PC-3 (cell line): ENCODE measurements around the gene TANC1. TPM values are rescaled to one million over a fixed set of nuclear protein-coding genes. Genes with fewer than 3 reads are reported as not detected.

Experiments used
- ATAC-seq: fragments of 200-7000 bp; cut with Tn5 transposase; 2 replicates; pipeline ENCODE4 v1.9.1; 2020; ENCODE audit warnings: mild to moderate bottlenecking, moderate library complexity
- BruUV-seq: library from RNA; stranded (reverse); fragments of 400-500 nt; replicated peaks from 2 replicates; lab custom pipeline; 2021; lab: Mats Ljungman, UMichigan
- CTCF ChIA-PET: fragments of 300-600 bp; sonication (Branson Sonifier 250); formaldehyde crosslinking; loops from one replicate; lab custom pipeline; 2022; ENCODE audit warnings: antibody characterized with exemption; lab: Charles Lee
- POLR2A ChIA-PET: fragments of 300-600 bp; sonication (Branson Sonifier 250); formaldehyde crosslinking; loops from one replicate; lab custom pipeline; 2022; ENCODE audit warnings: antibody characterized with exemption; ENCODE audit not compliant: unreplicated experiment; lab: Charles Lee
- DNase-seq: peaks from one replicate; pipeline ENCODE4 v3.0.0-alpha.2; 2015
- H2AFZ ChIP-seq: fragments of 300-600 bp; sonication (generic); 2 replicates; pipeline ENCODE4 v1.6.0; 2016; ENCODE audit warnings: antibody characterized with exemption, low read length
- H3F3A ChIP-seq: fragments of 300-600 bp; sonication (generic); one replicate; pipeline ENCODE4 v1.6.0; 2017; ENCODE audit warnings: antibody characterized with exemption, low read length, control low read depth, mild to moderate bottlenecking; ENCODE audit not compliant: unreplicated experiment
- H3K27ac ChIP-seq: fragments of 300-600 bp; sonication (generic); 2 replicates; pipeline ENCODE4 v1.5.1; 2016; ENCODE audit warnings: mild to moderate bottlenecking, low read length
- H3K27me3 ChIP-seq: fragments of 300-600 bp; sonication (generic); 2 replicates; pipeline ENCODE4 v1.6.1; 2016; ENCODE audit warnings: low read length, mixed read lengths
- H3K36me3 ChIP-seq: fragments of 300-600 bp; sonication (generic); 2 replicates; pipeline ENCODE4 v1.6.1; 2016; ENCODE audit warnings: low read depth, mixed run types, low read length, mixed read lengths
- H3K4me1 ChIP-seq: fragments of 300-600 bp; sonication (generic); 2 replicates; pipeline ENCODE4 v1.5.1; 2016; ENCODE audit warnings: low read length; ENCODE audit not compliant: insufficient read depth
- H3K4me2 ChIP-seq: fragments of 300-600 bp; sonication (generic); 2 replicates; pipeline ENCODE4 v1.6.0; 2016; ENCODE audit warnings: low read length
- H3K4me3 ChIP-seq: fragments of 300-600 bp; sonication (generic); 2 replicates; pipeline ENCODE4 v1.5.1; 2016; ENCODE audit warnings: mild to moderate bottlenecking, low read length, mixed read lengths
- H3K79me2 ChIP-seq: fragments of 300-600 bp; sonication (generic); 2 replicates; pipeline ENCODE4 v1.6.1; 2017; ENCODE audit warnings: low read length, mixed read lengths
- H3K9ac ChIP-seq: fragments of 300-600 bp; sonication (generic); 2 replicates; pipeline ENCODE4 v1.6.0; 2016; ENCODE audit warnings: mild to moderate bottlenecking, low read length
- H3K9me2 ChIP-seq: fragments of 300-600 bp; sonication (generic); replicated peaks from 2 replicates; pipeline ENCODE4 v1.6.1; 2016; ENCODE audit warnings: mixed run types, low read length, mixed read lengths
- H3K9me3 ChIP-seq: fragments of 300-600 bp; sonication (generic); 2 replicates; pipeline ENCODE4 v1.6.1; 2016; ENCODE audit warnings: low read length, mixed read lengths
- H4K20me1 ChIP-seq: fragments of 300-600 bp; sonication (generic); 2 replicates; pipeline ENCODE4 v1.6.1; 2016; ENCODE audit warnings: low read length, mixed read lengths
- EZH2 ChIP-seq: fragments of 300-600 bp; sonication (generic); IDR thresholded peaks from one replicate; pipeline ENCODE4 v1.6.1; 2017; ENCODE audit warnings: antibody characterized with exemption, mild to moderate bottlenecking, low read length; ENCODE audit not compliant: unreplicated experiment
- EZH2phosphoT487 ChIP-seq: fragments of 300-600 bp; sonication (generic); IDR thresholded peaks from 2 replicates; pipeline ENCODE4 v1.6.1; 2018; ENCODE audit warnings: mild to moderate bottlenecking, antibody characterized with exemption, low read length, borderline replicate concordance
- intact Hi-C: fragments of 100-400 bp; cut with micrococcal nuclease; formaldehyde crosslinking; loops from 2 replicates; pipeline ENCODE4 v1.9.0; 2023
- total RNA-seq: library from RNA; depleted of rRNA; stranded (reverse); fragments of >200 nt; gene quantifications from 2 replicates; pipeline ENCODE4 v1.2.3, GENCODE V29; 2014
- TF ChIP-seq, protein P1 (sequence below): fragments of 300-600 bp; sonication (generic); conservative IDR thresholded peaks from 2 replicates; pipeline ENCODE4 v1.5.1; 2017; ENCODE audit warnings: antibody characterized with exemption, low read depth, mild to moderate bottlenecking, low read length

TANC1 gene
- total RNA-seq, 1 experiment from 2014 or later: 17.6 TPM

DNA sequence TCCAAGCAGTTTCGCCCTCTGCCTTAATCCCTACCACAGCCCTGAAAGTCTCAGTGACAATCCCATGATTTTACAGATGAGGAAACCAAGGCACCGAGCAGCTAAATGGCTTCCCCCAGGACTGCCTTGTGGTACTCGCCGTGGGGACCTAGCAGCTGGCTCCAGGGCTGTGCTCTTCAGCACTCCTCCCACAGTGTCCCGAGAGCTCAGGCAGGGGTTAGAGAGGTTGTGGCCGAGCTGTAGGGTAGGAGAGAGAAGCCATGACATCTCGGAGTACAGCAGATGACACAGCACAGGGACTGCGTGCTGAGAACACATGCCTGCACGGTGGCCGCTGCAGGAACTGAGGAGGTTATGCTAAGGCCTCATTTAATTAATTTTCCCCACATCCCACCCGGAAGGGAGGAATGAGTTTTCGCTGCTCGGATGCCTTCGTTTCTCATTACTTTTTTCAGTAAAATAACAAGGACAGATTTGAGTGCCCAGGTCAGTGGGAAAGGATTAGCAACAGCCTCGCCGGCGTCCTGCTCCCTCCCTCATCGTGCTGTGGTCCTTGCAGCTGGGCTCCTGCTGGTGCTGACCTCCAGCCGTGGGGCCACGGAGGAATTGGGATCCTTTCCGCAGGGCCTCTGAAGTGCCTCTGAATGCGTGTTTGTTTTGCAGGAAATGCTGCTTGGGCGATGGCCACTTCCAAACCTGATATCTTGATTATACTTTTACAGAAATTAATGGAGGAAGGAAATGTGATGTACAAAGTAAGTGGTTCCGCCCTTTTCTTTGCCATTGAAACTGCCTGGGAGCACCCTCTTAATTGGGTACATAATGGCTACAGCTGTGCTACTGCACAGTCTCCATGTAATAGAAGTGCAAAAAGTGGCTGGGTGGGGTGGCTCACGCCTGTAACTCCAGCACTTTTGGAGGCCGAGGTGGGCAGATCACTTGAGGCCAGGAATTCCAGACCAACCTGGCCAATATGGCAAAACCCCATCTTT is 256.9 kb downstream of the TANC1 start:
- no peaks in the 10 kb centered on the region for H3K27me3 ChIP-seq
- H3F3A ChIP-seq: no peaks in the 10 kb centered on the region
- H3K36me3 ChIP-seq: peaks cover 11% of the 10 kb centered on the region; the same call in 1 of the 2 replicates
- POLR2A ChIA-PET: no interaction called here
- no peaks in the 10 kb centered on the region for H3K9me3 ChIP-seq
- no peak overlapping the region for H3K9ac ChIP-seq
- H3K79me2 ChIP-seq: no peaks in the 10 kb centered on the region
- H3K4me1 ChIP-seq: peaks cover 5% of the 10 kb centered on the region; the same call in 1 of the 2 replicates
- H3K4me2 ChIP-seq: no peak overlapping the region
- no peak overlapping the region for H3K27ac ChIP-seq
- H3K4me3 ChIP-seq: no peak overlapping the region
- ATAC-seq: no peak
- H2AFZ ChIP-seq: no peak overlapping the region
- no peaks in the 10 kb centered on the region for H3K9me2 ChIP-seq
- intact Hi-C loops: no loop called here
- H4K20me1 ChIP-seq: no peaks in the 10 kb centered on the region
- BruUV-seq: no TSS peak
- CTCF ChIA-PET: no interaction called here
- DNase-seq: no peak
- TF ChIP-seq, protein P1, sequence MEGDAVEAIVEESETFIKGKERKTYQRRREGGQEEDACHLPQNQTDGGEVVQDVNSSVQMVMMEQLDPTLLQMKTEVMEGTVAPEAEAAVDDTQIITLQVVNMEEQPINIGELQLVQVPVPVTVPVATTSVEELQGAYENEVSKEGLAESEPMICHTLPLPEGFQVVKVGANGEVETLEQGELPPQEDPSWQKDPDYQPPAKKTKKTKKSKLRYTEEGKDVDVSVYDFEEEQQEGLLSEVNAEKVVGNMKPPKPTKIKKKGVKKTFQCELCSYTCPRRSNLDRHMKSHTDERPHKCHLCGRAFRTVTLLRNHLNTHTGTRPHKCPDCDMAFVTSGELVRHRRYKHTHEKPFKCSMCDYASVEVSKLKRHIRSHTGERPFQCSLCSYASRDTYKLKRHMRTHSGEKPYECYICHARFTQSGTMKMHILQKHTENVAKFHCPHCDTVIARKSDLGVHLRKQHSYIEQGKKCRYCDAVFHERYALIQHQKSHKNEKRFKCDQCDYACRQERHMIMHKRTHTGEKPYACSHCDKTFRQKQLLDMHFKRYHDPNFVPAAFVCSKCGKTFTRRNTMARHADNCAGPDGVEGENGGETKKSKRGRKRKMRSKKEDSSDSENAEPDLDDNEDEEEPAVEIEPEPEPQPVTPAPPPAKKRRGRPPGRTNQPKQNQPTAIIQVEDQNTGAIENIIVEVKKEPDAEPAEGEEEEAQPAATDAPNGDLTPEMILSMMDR: no peak
- TF ChIP-seq EZH2phosphoT487: no peak
- TF ChIP-seq EZH2: no peak

DNA sequence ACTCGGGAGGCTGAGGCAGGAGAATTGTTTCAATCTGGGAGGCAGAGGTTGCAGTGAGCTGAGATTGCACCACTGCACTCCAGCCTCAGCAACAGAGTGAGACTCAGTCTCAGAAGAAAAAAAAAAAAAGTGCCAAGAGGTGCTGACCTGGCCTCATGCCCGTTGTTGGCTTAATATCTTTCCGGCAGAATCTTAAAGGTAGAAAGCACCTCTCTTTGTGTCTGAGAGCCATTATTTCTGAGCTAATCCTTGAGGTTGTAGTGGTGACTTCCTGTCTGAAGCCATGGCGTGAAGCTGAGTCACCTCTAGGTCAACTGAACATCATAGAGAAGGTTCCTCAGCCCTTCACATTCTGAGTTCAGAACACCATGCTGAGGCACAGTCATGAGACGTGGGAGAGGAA is 257.6 kb downstream of the TANC1 start:
- no peak overlapping the region for H3K9ac ChIP-seq
- CTCF ChIA-PET: no interaction called here

More for the DNA sequence above, 257.6 kb downstream of the TANC1 start:
- POLR2A ChIA-PET: interaction anchor here (0.7 kb wide), 2 partner anchors 88 to 101 kb away, joined by 8 to 17 read pairs; no protein-coding TSS in a partner anchor
- Histone ChIP-seq H3K4me2 (no peak overlapping the region), H3K4me3 (no peak overlapping the region), H4K20me1 (no peaks in the 10 kb centered on the region), H3K9me3 (no peaks in the 10 kb centered on the region), H3K9me2 (no peaks in the 10 kb centered on the region), H3K27me3 (no peaks in the 10 kb centered on the region), H3K36me3 (peaks cover 18% of the 10 kb centered on the region; the same call in 1 of the 2 replicates), H3F3A (no peaks in the 10 kb centered on the region), H3K4me1 (peaks cover 5% of the 10 kb centered on the region; the same call in 1 of the 2 replicates), H2AFZ (0 out of 2 replicates have a peak overlapping the region, but pooled peaks have one; percentile 19), H3K27ac (no peak overlapping the region), H3K79me2 (no peaks in the 10 kb centered on the region)
- TF ChIP-seq EZH2phosphoT487 (no peak), EZH2 (no peak)
- TF ChIP-seq, protein P1: no peak
- ATAC-seq: peak; percentile 84
- peak; percentile 47 for DNase-seq
- intact Hi-C loops: no loop called here
- BruUV-seq: no TSS peak
